Measurements from ENCODE around the gene MEF2A.

- TF ChIP-seq ZNF274 (IDR thresholded peaks at IDR 0.05; ENCODE audit: low read depth, low read length) (no peak), YY1 (IDR thresholded peaks at IDR 0.05; ENCODE audit: insufficient read depth, insufficient read length) (no peak), SUZ12 (IDR thresholded peaks at IDR 0.05; ENCODE audit: extremely low read depth, insufficient read depth, insufficient read length) (no peak)
These were observed 170.9 kb downstream of the MEF2A start for GRCh38 chr15:99736702-99737101.

All from NT2/D1 (cell line).